MM.1S (cell line): ENCODE measurements around the gene C14orf39.
"Not testable (repeated sequence)": the region's sequence is repeated elsewhere in the genome, so short reads cannot be mapped to it uniquely, and the experiment has no call there.

Source experiments
- DNase-seq: peaks from one replicate; pipeline ENCODE4 v3.0.0-alpha.2; 2015
- H2AFZ ChIP-seq: fragments of 300-600 bp; sonication (generic); 2 replicates; pipeline ENCODE4 v1.6.0; 2016; ENCODE audit warnings: antibody characterized with exemption, low read length
- H3F3A ChIP-seq: fragments of 300-600 bp; sonication (generic); 2 replicates; pipeline ENCODE4 v1.6.1; 2016; ENCODE audit warnings: mild to moderate bottlenecking, antibody characterized with exemption, low read length, moderate library complexity, mixed read lengths; ENCODE audit not compliant: insufficient read depth
- H3K27ac ChIP-seq: fragments of 300-600 bp; sonication (generic); 2 replicates; pipeline ENCODE4 v1.5.1; 2016; ENCODE audit warnings: mild to moderate bottlenecking, low read length
- H3K27me3 ChIP-seq: fragments of 300-600 bp; sonication (generic); replicated peaks from 2 replicates; pipeline ENCODE4 v1.6.0; 2016; ENCODE audit warnings: low read length; ENCODE audit not compliant: insufficient read depth
- H3K36me3 ChIP-seq: fragments of 300-600 bp; sonication (generic); replicated peaks from 2 replicates; pipeline ENCODE4 v1.6.1; 2016; ENCODE audit warnings: mild to moderate bottlenecking, low read length, mixed read lengths; ENCODE audit not compliant: insufficient read depth
- H3K4me1 ChIP-seq: fragments of 300-600 bp; sonication (generic); 2 replicates; pipeline ENCODE4 v1.6.1; 2016; ENCODE audit warnings: low read length, mixed read lengths
- H3K4me2 ChIP-seq: fragments of 300-600 bp; sonication (generic); 2 replicates; pipeline ENCODE4 v1.6.0; 2016; ENCODE audit warnings: low read depth, low read length
- H3K4me3 ChIP-seq: fragments of 300-600 bp; sonication (generic); 2 replicates; pipeline ENCODE4 v1.5.1; 2016; ENCODE audit warnings: low read length, mixed read lengths
- H3K79me2 ChIP-seq: fragments of 300-600 bp; sonication (generic); 2 replicates; pipeline ENCODE4 v1.6.1; 2016; ENCODE audit warnings: mixed run types, low read length, mixed read lengths
- H3K9ac ChIP-seq: fragments of 300-600 bp; sonication (generic); 2 replicates; pipeline ENCODE4 v1.6.1; 2016; ENCODE audit warnings: low read length, mixed read lengths
- H3K9me2 ChIP-seq: fragments of 300-600 bp; sonication (generic); replicated peaks from 2 replicates; pipeline ENCODE4 v1.6.1; 2016; ENCODE audit warnings: mild to moderate bottlenecking, low read length, mixed read lengths; ENCODE audit not compliant: insufficient read depth
- H3K9me3 ChIP-seq: fragments of 300-600 bp; sonication (generic); replicated peaks from 2 replicates; pipeline ENCODE4 v1.6.1; 2016; ENCODE audit warnings: mild to moderate bottlenecking, low read length, mixed read lengths; ENCODE audit not compliant: insufficient read depth
- H4K20me1 ChIP-seq: fragments of 300-600 bp; sonication (generic); 2 replicates; pipeline ENCODE4 v1.6.1; 2016; ENCODE audit warnings: mild to moderate bottlenecking, low read length, moderate library complexity, mixed read lengths; ENCODE audit not compliant: insufficient read depth
- CTCF ChIP-seq: fragments of 300-600 bp; sonication (generic); IDR thresholded peaks from 2 replicates; pipeline ENCODE4 v1.5.1; 2016; ENCODE audit warnings: antibody characterized with exemption, low read length, mixed read lengths
- EZH2 ChIP-seq: fragments of 300-600 bp; sonication (generic); optimal IDR thresholded peaks from 2 replicates; pipeline ENCODE3; 2017; ENCODE audit warnings: low read depth, mild to moderate bottlenecking, antibody characterized with exemption, low read length, mixed read lengths
- EZH2phosphoT487 ChIP-seq: fragments of 300-600 bp; sonication (generic); IDR thresholded peaks from 2 replicates; pipeline ENCODE4 v1.6.1; 2018; ENCODE audit warnings: antibody characterized with exemption, low read length

C14orf39 gene

GRCh38 chr14:60487211-60487610 is 1.3 kb upstream of the C14orf39 start:
- Histone ChIP-seq H3K9me2 (no peaks in the 10 kb centered on the region), H3K79me2 (no peaks in the 10 kb centered on the region), H3K36me3 (no peaks in the 10 kb centered on the region), H2AFZ (no peak overlapping the region), H3K4me3 (no peak overlapping the region), H3K27me3 (no peaks in the 10 kb centered on the region), H3K9me3 (no peaks in the 10 kb centered on the region), H3F3A (no peaks in the 10 kb centered on the region), H3K27ac (no peak overlapping the region), H3K4me1 (no peaks in the 10 kb centered on the region), H3K4me2 (no peak overlapping the region), H4K20me1 (no peaks in the 10 kb centered on the region), H3K9ac (no peak overlapping the region)
- DNase-seq: no peak
- TF ChIP-seq CTCF (no peak), EZH2 (no peak), EZH2phosphoT487 (no peak)

DNA sequence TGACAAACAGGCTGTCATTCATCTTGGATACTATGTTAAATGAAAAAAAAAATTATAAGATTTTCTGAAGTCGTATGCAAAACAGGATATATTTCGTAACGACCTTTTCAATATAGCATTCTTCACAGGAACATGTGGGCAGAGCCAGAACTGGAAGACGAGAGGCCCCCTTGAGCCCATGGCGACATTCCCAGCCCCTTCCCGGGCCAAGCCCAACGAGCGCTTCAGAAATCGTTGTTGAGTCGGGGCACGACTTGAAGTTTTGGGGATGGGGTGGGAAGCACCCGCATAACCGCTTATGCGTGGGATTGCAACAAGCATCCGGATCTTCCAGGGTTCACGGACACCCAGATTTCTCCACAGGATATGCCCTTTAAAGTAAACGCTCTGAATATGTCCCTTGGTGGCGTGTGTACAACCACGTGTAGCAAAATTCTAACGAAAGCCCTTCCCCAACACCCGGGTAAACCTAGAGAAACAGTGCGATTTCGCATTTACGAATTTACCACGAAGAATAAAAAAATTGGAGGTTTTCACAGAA is 736 bp downstream of the C14orf39 start:
- Histone ChIP-seq H4K20me1 (no peaks in the 10 kb centered on the region), H3K9ac (no peak overlapping the region), H3F3A (no peaks in the 10 kb centered on the region), H3K9me3 (no peaks in the 10 kb centered on the region), H3K4me3 (no peak overlapping the region), H3K36me3 (no peaks in the 10 kb centered on the region), H3K27ac (no peak overlapping the region), H3K4me2 (no peak overlapping the region), H2AFZ (no peak overlapping the region), H3K4me1 (no peaks in the 10 kb centered on the region), H3K79me2 (no peaks in the 10 kb centered on the region), H3K27me3 (no peaks in the 10 kb centered on the region), H3K9me2 (no peaks in the 10 kb centered on the region)
- TF ChIP-seq CTCF: no peak
- TF ChIP-seq EZH2phosphoT487: no peak
- TF ChIP-seq EZH2: no peak
- DNase-seq: no peak

DNA sequence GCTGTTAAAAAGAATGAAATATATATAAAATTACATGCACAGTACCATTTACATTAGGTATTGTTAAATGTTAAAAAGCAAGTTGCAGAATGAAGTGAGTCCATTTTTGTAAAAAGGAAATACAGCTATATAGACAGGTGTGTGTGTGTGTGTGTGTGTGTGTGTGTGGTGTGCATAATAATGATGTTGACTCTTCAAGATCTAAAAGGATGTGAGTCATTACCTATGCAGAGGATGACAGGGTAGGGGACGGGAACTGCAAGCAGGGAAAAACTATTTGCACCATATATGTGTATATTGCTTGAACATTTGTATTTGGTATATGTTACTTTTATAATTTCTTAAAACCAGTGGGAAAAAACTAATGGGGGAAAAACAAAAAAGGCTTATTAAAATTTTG is 3.1 kb downstream of the C14orf39 start:
- no peaks in the 10 kb centered on the region for H3K27me3 ChIP-seq
- no peak overlapping the region for H3K4me3 ChIP-seq
- H3K9me3 ChIP-seq: no peaks in the 10 kb centered on the region
- H3K36me3 ChIP-seq: no peaks in the 10 kb centered on the region
- H4K20me1 ChIP-seq: no peaks in the 10 kb centered on the region
- no peak overlapping the region for H3K9ac ChIP-seq
- H3K79me2 ChIP-seq: no peaks in the 10 kb centered on the region
- no peak overlapping the region for H3K4me2 ChIP-seq
- no peak for DNase-seq
- H3F3A ChIP-seq: no peaks in the 10 kb centered on the region
- TF ChIP-seq EZH2phosphoT487 (no peak), EZH2 (no peak), CTCF (no peak)
- no peaks in the 10 kb centered on the region for H3K4me1 ChIP-seq
- H2AFZ ChIP-seq: no peak overlapping the region
- no peaks in the 10 kb centered on the region for H3K9me2 ChIP-seq
- no peak overlapping the region for H3K27ac ChIP-seq

DNA sequence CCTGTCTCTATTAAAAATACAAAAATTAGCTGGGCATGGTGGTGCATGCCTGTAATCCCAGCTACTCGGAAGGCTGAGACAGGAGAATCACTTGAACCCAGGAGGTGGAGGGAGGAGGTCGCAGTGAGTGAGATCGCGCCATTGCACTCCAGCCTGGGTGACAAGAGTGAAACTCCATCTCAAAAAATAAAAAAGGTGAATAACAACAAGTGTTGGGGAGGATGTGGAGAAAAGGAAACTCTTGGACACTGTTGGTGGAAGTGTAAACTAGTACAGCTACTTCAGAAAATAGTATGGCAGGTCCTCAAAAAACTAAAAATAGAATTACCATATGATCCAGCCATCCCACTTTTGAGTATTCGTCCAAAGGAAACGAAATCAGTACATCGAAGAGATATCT is 5.6 kb downstream of the C14orf39 start:
- H3K9ac ChIP-seq, DNase-seq, H3F3A ChIP-seq, H3K4me2 ChIP-seq, H3K27ac ChIP-seq, H3K4me1 ChIP-seq, H3K9me2 ChIP-seq, H3K36me3 ChIP-seq, H3K27me3 ChIP-seq, H3K9me3 ChIP-seq, H2AFZ ChIP-seq, H3K4me3 ChIP-seq, H4K20me1 ChIP-seq, H3K79me2 ChIP-seq: not testable (repeated sequence)
